ENCODE results near the gene AFTPH. TPM values are rescaled to one million over a fixed set of nuclear protein-coding genes. Genes with fewer than 3 reads are reported as not detected.
A peak's percentile ranks its signal among the peaks of the same experiment; 100 is the strongest.

The AFTPH gene
- total RNA-seq, 1 experiment from 2014 or later = 13.5 TPM

DNA sequence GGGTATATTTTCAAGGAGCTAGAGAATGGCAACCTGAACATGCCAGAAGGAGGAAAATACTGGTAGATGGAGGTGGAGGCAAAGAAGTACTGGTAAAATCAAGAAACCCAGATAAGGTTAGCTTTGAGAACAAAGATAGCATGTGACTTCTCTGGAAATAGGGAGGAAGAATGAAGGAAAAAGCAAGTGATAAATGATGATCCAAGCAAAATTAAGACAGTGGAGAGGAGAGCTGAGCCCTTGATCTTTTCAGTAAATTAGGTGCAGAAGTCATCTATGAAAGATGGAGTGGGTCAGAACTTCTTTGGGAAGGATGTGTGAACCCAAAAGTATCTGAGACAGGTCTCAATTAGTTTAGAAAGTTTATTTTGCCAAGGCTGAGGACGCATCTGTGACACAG lies 25.7 kb upstream of the AFTPH start:
- peak overlapping the region in 1 of 3 experiments; percentile 20; a peak in 1 of 7 replicates for H3K27ac Mint-ChIP-seq
- WGBS (ENCODE audit: extremely low coverage, insufficient read length, low lambda C conversion rate) = no CpG with 5 or more reads among the region's 1 CpG

More for the DNA sequence above, 25.7 kb upstream of the AFTPH start:
- TF ChIP-seq, protein P1, sequence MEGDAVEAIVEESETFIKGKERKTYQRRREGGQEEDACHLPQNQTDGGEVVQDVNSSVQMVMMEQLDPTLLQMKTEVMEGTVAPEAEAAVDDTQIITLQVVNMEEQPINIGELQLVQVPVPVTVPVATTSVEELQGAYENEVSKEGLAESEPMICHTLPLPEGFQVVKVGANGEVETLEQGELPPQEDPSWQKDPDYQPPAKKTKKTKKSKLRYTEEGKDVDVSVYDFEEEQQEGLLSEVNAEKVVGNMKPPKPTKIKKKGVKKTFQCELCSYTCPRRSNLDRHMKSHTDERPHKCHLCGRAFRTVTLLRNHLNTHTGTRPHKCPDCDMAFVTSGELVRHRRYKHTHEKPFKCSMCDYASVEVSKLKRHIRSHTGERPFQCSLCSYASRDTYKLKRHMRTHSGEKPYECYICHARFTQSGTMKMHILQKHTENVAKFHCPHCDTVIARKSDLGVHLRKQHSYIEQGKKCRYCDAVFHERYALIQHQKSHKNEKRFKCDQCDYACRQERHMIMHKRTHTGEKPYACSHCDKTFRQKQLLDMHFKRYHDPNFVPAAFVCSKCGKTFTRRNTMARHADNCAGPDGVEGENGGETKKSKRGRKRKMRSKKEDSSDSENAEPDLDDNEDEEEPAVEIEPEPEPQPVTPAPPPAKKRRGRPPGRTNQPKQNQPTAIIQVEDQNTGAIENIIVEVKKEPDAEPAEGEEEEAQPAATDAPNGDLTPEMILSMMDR (conservative IDR thresholded peaks at IDR 0.05) = no peak
- Mint-ChIP-seq H3K9me3 (no peaks in the 10 kb centered on the region), H3K4me1 (peaks cover 19 to 20% of the 10 kb centered on the region in 2 experiments), H3K36me3 (ENCODE audit: insufficient read depth in 1 of 3, low read depth in 3 of 3) (no peaks in the 10 kb centered on the region), H3K4me3 (no peak overlapping the region), H3K27me3 (ENCODE audit: low read depth) (peaks cover 4% of the 10 kb centered on the region)
- Histone ChIP-seq H4K20me1 (ENCODE audit: control insufficient read depth, insufficient read depth, insufficient read length) (no peaks in the 10 kb centered on the region), H2AK5ac (ENCODE audit: insufficient read length, low read length) (no peak overlapping the region), H2BK120ac (ENCODE audit: low read depth, low read length, poor library complexity, severe bottlenecking) (no peak overlapping the region), H2BK20ac (ENCODE audit: low read depth, low read length, poor library complexity, severe bottlenecking) (no peak overlapping the region), H3K27ac (ENCODE audit: insufficient read length, low read depth, low read length) (no peak overlapping the region), H2BK12ac (ENCODE audit: insufficient read length, low read depth, low read length) (no peak overlapping the region), H2AFZ (ENCODE audit: low read length) (no peak overlapping the region), H3K27me3 (ENCODE audit: insufficient read depth, low read length) (no peaks in the 10 kb centered on the region), H4K5ac (ENCODE audit: insufficient read length, low read depth, low read length) (no peak overlapping the region), H3K4me1 (ENCODE audit: insufficient read depth, low read length) (peaks cover 4% of the 10 kb centered on the region; the same call in 1 of the 2 replicates), H3K4ac (ENCODE audit: low read depth, low read length) (no peak overlapping the region), H2BK15ac (ENCODE audit: low read depth, low read length) (no peak overlapping the region), H3K14ac (ENCODE audit: insufficient read depth, low read length) (no peak overlapping the region), H2BK5ac (ENCODE audit: insufficient read length, low read length) (no peak overlapping the region), H3K18ac (ENCODE audit: insufficient read length, low read depth, low read length) (no peak overlapping the region), H4K8ac (replicated peaks; ENCODE audit: insufficient read length, low read depth, low read length) (no peak overlapping the region), H4K91ac (ENCODE audit: insufficient read length, low read depth, low read length) (no peak overlapping the region), H3K79me1 (ENCODE audit: insufficient read depth, low read depth, low read length, poor library complexity, severe bottlenecking) (no peaks in the 10 kb centered on the region), H3K9me3 (ENCODE audit: control insufficient read depth, low read depth, low read length) (no peaks in the 10 kb centered on the region), H3K4me2 (ENCODE audit: insufficient read depth, insufficient read length, low read length) (no peak overlapping the region), H3K9ac (ENCODE audit: extremely low read depth, insufficient read length, low read length) (no peak overlapping the region), H3T11ph (ENCODE audit: low read length) (no peak overlapping the region), H3K23ac (ENCODE audit: insufficient read length, low read depth, low read length) (no peak overlapping the region), H3K56ac (ENCODE audit: insufficient read length, low read depth, low read length) (no peak overlapping the region), H3K79me2 (ENCODE audit: insufficient read depth, low read length) (no peaks in the 10 kb centered on the region), H3K23me2 (ENCODE audit: insufficient read length, low read depth, low read length, poor library complexity, severe bottlenecking) (no peaks in the 10 kb centered on the region)
- DNase-seq = no peak

Data from H9 (cell line).